Measurements from ENCODE around the gene GABPB1.

DNA sequence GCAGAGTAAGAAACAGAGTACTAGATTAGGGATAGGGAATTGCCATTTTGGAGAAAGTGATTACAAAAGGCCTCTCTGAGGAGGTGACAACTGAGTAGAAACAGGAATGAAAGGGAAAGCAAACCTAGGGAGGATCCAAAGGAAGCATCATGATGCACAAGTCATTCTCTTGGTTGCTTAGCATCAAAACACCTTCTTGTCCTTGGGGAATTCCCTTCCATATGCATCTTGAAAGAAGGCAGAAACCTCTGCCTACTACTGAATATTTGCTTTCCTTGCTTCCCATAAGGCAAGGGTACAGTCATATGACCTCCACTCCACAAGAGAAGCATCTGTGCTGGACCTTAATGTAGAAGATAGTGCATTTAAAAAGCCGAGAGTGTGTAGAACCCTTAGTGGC is 24.1 kb downstream of the GABPB1 start:
- TF ChIP-seq EZH2phosphoT487 (IDR thresholded peaks at IDR 0.05; ENCODE audit: borderline replicate concordance, low read depth) = no peak
- TF ChIP-seq MEF2A (IDR thresholded peaks at IDR 0.05; ENCODE audit: borderline replicate concordance, low read depth) = no peak
- TF ChIP-seq, protein P1, sequence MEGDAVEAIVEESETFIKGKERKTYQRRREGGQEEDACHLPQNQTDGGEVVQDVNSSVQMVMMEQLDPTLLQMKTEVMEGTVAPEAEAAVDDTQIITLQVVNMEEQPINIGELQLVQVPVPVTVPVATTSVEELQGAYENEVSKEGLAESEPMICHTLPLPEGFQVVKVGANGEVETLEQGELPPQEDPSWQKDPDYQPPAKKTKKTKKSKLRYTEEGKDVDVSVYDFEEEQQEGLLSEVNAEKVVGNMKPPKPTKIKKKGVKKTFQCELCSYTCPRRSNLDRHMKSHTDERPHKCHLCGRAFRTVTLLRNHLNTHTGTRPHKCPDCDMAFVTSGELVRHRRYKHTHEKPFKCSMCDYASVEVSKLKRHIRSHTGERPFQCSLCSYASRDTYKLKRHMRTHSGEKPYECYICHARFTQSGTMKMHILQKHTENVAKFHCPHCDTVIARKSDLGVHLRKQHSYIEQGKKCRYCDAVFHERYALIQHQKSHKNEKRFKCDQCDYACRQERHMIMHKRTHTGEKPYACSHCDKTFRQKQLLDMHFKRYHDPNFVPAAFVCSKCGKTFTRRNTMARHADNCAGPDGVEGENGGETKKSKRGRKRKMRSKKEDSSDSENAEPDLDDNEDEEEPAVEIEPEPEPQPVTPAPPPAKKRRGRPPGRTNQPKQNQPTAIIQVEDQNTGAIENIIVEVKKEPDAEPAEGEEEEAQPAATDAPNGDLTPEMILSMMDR (IDR thresholded peaks at IDR 0.05) = no peak
- TF ChIP-seq SMC3 (IDR thresholded peaks at IDR 0.05; ENCODE audit: low read depth, low read length) = no peak
- TF ChIP-seq, protein P2, sequence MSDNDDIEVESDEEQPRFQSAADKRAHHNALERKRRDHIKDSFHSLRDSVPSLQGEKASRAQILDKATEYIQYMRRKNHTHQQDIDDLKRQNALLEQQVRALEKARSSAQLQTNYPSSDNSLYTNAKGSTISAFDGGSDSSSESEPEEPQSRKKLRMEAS (IDR thresholded peaks at IDR 0.05; ENCODE audit: low read depth) = no peak
- TF ChIP-seq EP300 (IDR thresholded peaks at IDR 0.05; ENCODE audit: borderline replicate concordance in 1 of 2, low read depth in 1 of 2, low read length in 1 of 2) = no peak
- no peak for TF ChIP-seq MXI1 (IDR thresholded peaks at IDR 0.05; ENCODE audit: low read depth, low read length)
- TF ChIP-seq GABPA (IDR thresholded peaks at IDR 0.05; ENCODE audit: low read depth) = no peak
- TF ChIP-seq, protein P3, sequence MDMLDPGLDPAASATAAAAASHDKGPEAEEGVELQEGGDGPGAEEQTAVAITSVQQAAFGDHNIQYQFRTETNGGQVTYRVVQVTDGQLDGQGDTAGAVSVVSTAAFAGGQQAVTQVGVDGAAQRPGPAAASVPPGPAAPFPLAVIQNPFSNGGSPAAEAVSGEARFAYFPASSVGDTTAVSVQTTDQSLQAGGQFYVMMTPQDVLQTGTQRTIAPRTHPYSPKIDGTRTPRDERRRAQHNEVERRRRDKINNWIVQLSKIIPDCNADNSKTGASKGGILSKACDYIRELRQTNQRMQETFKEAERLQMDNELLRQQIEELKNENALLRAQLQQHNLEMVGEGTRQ (IDR thresholded peaks at IDR 0.05; ENCODE audit: borderline replicate concordance, low read depth, low read length) = no peak
- TF ChIP-seq CHD2 (IDR thresholded peaks at IDR 0.05; ENCODE audit: low read length, partially characterized antibody) = no peak
- TF ChIP-seq, protein P4, sequence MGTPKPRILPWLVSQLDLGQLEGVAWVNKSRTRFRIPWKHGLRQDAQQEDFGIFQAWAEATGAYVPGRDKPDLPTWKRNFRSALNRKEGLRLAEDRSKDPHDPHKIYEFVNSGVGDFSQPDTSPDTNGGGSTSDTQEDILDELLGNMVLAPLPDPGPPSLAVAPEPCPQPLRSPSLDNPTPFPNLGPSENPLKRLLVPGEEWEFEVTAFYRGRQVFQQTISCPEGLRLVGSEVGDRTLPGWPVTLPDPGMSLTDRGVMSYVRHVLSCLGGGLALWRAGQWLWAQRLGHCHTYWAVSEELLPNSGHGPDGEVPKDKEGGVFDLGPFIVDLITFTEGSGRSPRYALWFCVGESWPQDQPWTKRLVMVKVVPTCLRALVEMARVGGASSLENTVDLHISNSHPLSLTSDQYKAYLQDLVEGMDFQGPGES (IDR thresholded peaks at IDR 0.05; ENCODE audit: low read depth, low read length) = no peak
- TF ChIP-seq FOXM1 (IDR thresholded peaks at IDR 0.05; ENCODE audit: low read depth) = no peak
- TF ChIP-seq JUND (IDR thresholded peaks at IDR 0.05) = no peak
